ENCODE data around the gene POLN.

POLN gene

GRCh38 chr4:2241410-2242353 lies at the start of gene POLN, which contains the start of gene HAUS3:
TSS of gene POLN (minus strand) at chr4:2242121. CDS start at chr4:2229231, 12,890 bp downstream.
TSS of gene HAUS3 (minus strand) at chr4:2242121. CDS start at chr4:2240946, 1,175 bp downstream.
- FAIRE-seq = peak; percentile 98

GRCh38 chr4:2290974-2291704 lies 49.2 kb upstream of the POLN start:
- DNase-seq (ENCODE audit: insufficient read length, low spot score) = no peak
- FAIRE-seq = no peak

More at GRCh38 chr4:2241410-2242353, at the start of gene POLN, which contains the start of gene HAUS3:
- peak; percentile 98 for DNase-seq (ENCODE audit: insufficient read length, low spot score)

- FAIRE-seq = no peak
- DNase-seq (ENCODE audit: insufficient read length, low spot score) = no peak
Measured at GRCh38 chr4:2290488-2290887, 48.6 kb upstream of the POLN start.

- DNase-seq (ENCODE audit: insufficient read length, low spot score) (no peak), FAIRE-seq (no peak)
Measured at GRCh38 chr4:2289955-2290333, 48.0 kb upstream of the POLN start.

- DNase-seq (ENCODE audit: insufficient read length, low spot score) = no peak
- FAIRE-seq = no peak
Measured at GRCh38 chr4:2289311-2289954, 47.5 kb upstream of the POLN start.

GRCh38 chr4:2288051-2288541 lies 46.2 kb upstream of the POLN start:
- FAIRE-seq = no peak
- DNase-seq (ENCODE audit: insufficient read length, low spot score) = no peak

GRCh38 chr4:2287594-2287915 lies 45.6 kb upstream of the POLN start:
- DNase-seq (ENCODE audit: insufficient read length, low spot score) (no peak), FAIRE-seq (no peak)

- no peak for FAIRE-seq
- no peak for DNase-seq (ENCODE audit: insufficient read length, low spot score)
Measured at GRCh38 chr4:2286904-2287593, 45.1 kb upstream of the POLN start.

- no peak for FAIRE-seq
Measured at GRCh38 chr4:2285613-2286381, 43.9 kb upstream of the POLN start.

GRCh38 chr4:2284934-2285612 lies 43.2 kb upstream of the POLN start:
- FAIRE-seq = no peak
- no peak for DNase-seq (ENCODE audit: insufficient read length, low spot score)

More at GRCh38 chr4:2285613-2286381, 43.9 kb upstream of the POLN start:
- no peak for DNase-seq (ENCODE audit: insufficient read length, low spot score)

- DNase-seq (ENCODE audit: insufficient read length, low spot score) = no peak
- no peak for FAIRE-seq
Measured at GRCh38 chr4:2284161-2284933, 42.4 kb upstream of the POLN start.

GRCh38 chr4:2283199-2283711 lies 41.3 kb upstream of the POLN start:
- DNase-seq (ENCODE audit: insufficient read length, low spot score) (no peak), FAIRE-seq (no peak)

GRCh38 chr4:2281575-2282343 lies 39.8 kb upstream of the POLN start:
- peak; percentile 46 for DNase-seq (ENCODE audit: insufficient read length, low spot score)

GRCh38 chr4:2280531-2281300 lies 38.8 kb upstream of the POLN start:
- DNase-seq (ENCODE audit: insufficient read length, low spot score) (no peak), FAIRE-seq (no peak)

More at GRCh38 chr4:2281575-2282343, 39.8 kb upstream of the POLN start:
- FAIRE-seq = peak; percentile 81

- FAIRE-seq (no peak), DNase-seq (ENCODE audit: insufficient read length, low spot score) (no peak)
Measured at GRCh38 chr4:2277956-2278355, 36.0 kb upstream of the POLN start.

- DNase-seq (ENCODE audit: insufficient read length, low spot score) (no peak), FAIRE-seq (no peak)
Measured at GRCh38 chr4:2276581-2277325, 34.8 kb upstream of the POLN start.
